Measurements from ENCODE around the gene TPK1.

TPK1 gene

GRCh38 chr7:144483189-144483588, 352.7 kb downstream of the TPK1 start:
- Histone ChIP-seq H3K36me3 (ENCODE audit: control insufficient read depth in 1 of 2, insufficient read depth in 2 of 2, low read length in 2 of 2) (no peaks in the 10 kb centered on the region), H3K27ac (ENCODE audit: low read depth, low read length) (no peak overlapping the region), H3K4me3 (ENCODE audit: low read depth in 1 of 2, low read length in 2 of 2) (no peak overlapping the region), H3K9me3 (ENCODE audit: control insufficient read depth in 1 of 2, low read length in 2 of 2) (peaks cover 0 to 2% of the 10 kb centered on the region in 2 donors), H3K4me1 (ENCODE audit: control insufficient read depth in 1 of 2, insufficient read depth in 2 of 2, low read length in 2 of 2) (no peaks in the 10 kb centered on the region), H3K9ac (ENCODE audit: low read depth in 1 of 2, low read length in 2 of 2) (no peak overlapping the region), H3K27me3 (ENCODE audit: control insufficient read depth in 1 of 2, insufficient read depth in 2 of 2, low read length in 2 of 2) (no peaks in the 10 kb centered on the region)

GRCh38 chr7:144481833-144482232, 354.0 kb downstream of the TPK1 start:
- Histone ChIP-seq H3K4me1 (ENCODE audit: control insufficient read depth in 1 of 2, insufficient read depth in 2 of 2, low read length in 2 of 2) (no peaks in the 10 kb centered on the region), H3K27ac (ENCODE audit: low read depth, low read length) (no peak overlapping the region), H3K27me3 (ENCODE audit: control insufficient read depth in 1 of 2, insufficient read depth in 2 of 2, low read length in 2 of 2) (no peaks in the 10 kb centered on the region), H3K9ac (ENCODE audit: low read depth in 1 of 2, low read length in 2 of 2) (no peak overlapping the region), H3K36me3 (ENCODE audit: control insufficient read depth in 1 of 2, insufficient read depth in 2 of 2, low read length in 2 of 2) (no peaks in the 10 kb centered on the region), H3K4me3 (ENCODE audit: low read depth in 1 of 2, low read length in 2 of 2) (no peak overlapping the region), H3K9me3 (ENCODE audit: control insufficient read depth in 1 of 2, low read length in 2 of 2) (peaks cover 0 to 2% of the 10 kb centered on the region in 2 donors)

GRCh38 chr7:144477348-144477747, 358.5 kb downstream of the TPK1 start:
- Histone ChIP-seq H3K27me3 (ENCODE audit: control insufficient read depth in 1 of 2, insufficient read depth in 2 of 2, low read length in 2 of 2) (no peaks in the 10 kb centered on the region), H3K9ac (ENCODE audit: low read depth in 1 of 2, low read length in 2 of 2) (no peak overlapping the region), H3K36me3 (ENCODE audit: control insufficient read depth in 1 of 2, insufficient read depth in 2 of 2, low read length in 2 of 2) (no peaks in the 10 kb centered on the region), H3K4me3 (ENCODE audit: low read depth in 1 of 2, low read length in 2 of 2) (no peak overlapping the region), H3K27ac (ENCODE audit: low read depth, low read length) (no peak overlapping the region), H3K9me3 (ENCODE audit: control insufficient read depth in 1 of 2, low read length in 2 of 2) (no peaks in the 10 kb centered on the region), H3K4me1 (ENCODE audit: control insufficient read depth in 1 of 2, insufficient read depth in 2 of 2, low read length in 2 of 2) (no peaks in the 10 kb centered on the region)

- Histone ChIP-seq H3K4me1 (ENCODE audit: control insufficient read depth in 1 of 2, insufficient read depth in 2 of 2, low read length in 2 of 2) (peaks cover 0 to 3% of the 10 kb centered on the region in 2 donors), H3K27ac (ENCODE audit: low read depth, low read length) (no peak overlapping the region), H3K27me3 (ENCODE audit: control insufficient read depth in 1 of 2, insufficient read depth in 2 of 2, low read length in 2 of 2) (no peaks in the 10 kb centered on the region), H3K9ac (ENCODE audit: low read depth in 1 of 2, low read length in 2 of 2) (no peak overlapping the region), H3K4me3 (ENCODE audit: low read depth in 1 of 2, low read length in 2 of 2) (no peak overlapping the region), H3K36me3 (ENCODE audit: control insufficient read depth in 1 of 2, insufficient read depth in 2 of 2, low read length in 2 of 2) (no peaks in the 10 kb centered on the region), H3K9me3 (ENCODE audit: control insufficient read depth in 1 of 2, low read length in 2 of 2) (no peaks in the 10 kb centered on the region)
Measured at GRCh38 chr7:144474800-144475615, 360.8 kb downstream of the TPK1 start.

GRCh38 chr7:144474363-144474762, 361.5 kb downstream of the TPK1 start:
- H3K27me3 ChIP-seq (ENCODE audit: control insufficient read depth in 1 of 2, insufficient read depth in 2 of 2, low read length in 2 of 2), result no peaks in the 10 kb centered on the region
- H3K4me3 ChIP-seq (ENCODE audit: low read depth in 1 of 2, low read length in 2 of 2), result no peak overlapping the region
- no peak overlapping the region for H3K27ac ChIP-seq (ENCODE audit: low read depth, low read length)
- peaks cover 0 to 3% of the 10 kb centered on the region in 2 donors for H3K4me1 ChIP-seq (ENCODE audit: control insufficient read depth in 1 of 2, insufficient read depth in 2 of 2, low read length in 2 of 2)
- no peaks in the 10 kb centered on the region for H3K36me3 ChIP-seq (ENCODE audit: control insufficient read depth in 1 of 2, insufficient read depth in 2 of 2, low read length in 2 of 2)
- no peak overlapping the region for H3K9ac ChIP-seq (ENCODE audit: low read depth in 1 of 2, low read length in 2 of 2)
- H3K9me3 ChIP-seq (ENCODE audit: control insufficient read depth in 1 of 2, low read length in 2 of 2), result no peaks in the 10 kb centered on the region

GRCh38 chr7:144473908-144474307, 361.9 kb downstream of the TPK1 start:
- H3K36me3 ChIP-seq (ENCODE audit: control insufficient read depth in 1 of 2, insufficient read depth in 2 of 2, low read length in 2 of 2), result no peaks in the 10 kb centered on the region
- H3K27me3 ChIP-seq (ENCODE audit: control insufficient read depth in 1 of 2, insufficient read depth in 2 of 2, low read length in 2 of 2), result no peaks in the 10 kb centered on the region
- H3K9ac ChIP-seq (ENCODE audit: low read depth in 1 of 2, low read length in 2 of 2), result no peak overlapping the region
- H3K27ac ChIP-seq (ENCODE audit: low read depth, low read length), result no peak overlapping the region
- no peak overlapping the region for H3K4me3 ChIP-seq (ENCODE audit: low read depth in 1 of 2, low read length in 2 of 2)
- peaks cover 0 to 3% of the 10 kb centered on the region in 2 donors for H3K4me1 ChIP-seq (ENCODE audit: control insufficient read depth in 1 of 2, insufficient read depth in 2 of 2, low read length in 2 of 2)
- no peaks in the 10 kb centered on the region for H3K9me3 ChIP-seq (ENCODE audit: control insufficient read depth in 1 of 2, low read length in 2 of 2)

- no peak overlapping the region for H3K27ac ChIP-seq (ENCODE audit: low read depth, low read length)
- H3K27me3 ChIP-seq (ENCODE audit: control insufficient read depth in 1 of 2, insufficient read depth in 2 of 2, low read length in 2 of 2), result no peaks in the 10 kb centered on the region
- no peak overlapping the region for H3K9ac ChIP-seq (ENCODE audit: low read depth in 1 of 2, low read length in 2 of 2)
- no peak overlapping the region for H3K4me3 ChIP-seq (ENCODE audit: low read depth in 1 of 2, low read length in 2 of 2)
- H3K4me1 ChIP-seq (ENCODE audit: control insufficient read depth in 1 of 2, insufficient read depth in 2 of 2, low read length in 2 of 2), result peaks cover 0 to 3% of the 10 kb centered on the region in 2 donors
- no peaks in the 10 kb centered on the region for H3K9me3 ChIP-seq (ENCODE audit: control insufficient read depth in 1 of 2, low read length in 2 of 2)
- H3K36me3 ChIP-seq (ENCODE audit: control insufficient read depth in 1 of 2, insufficient read depth in 2 of 2, low read length in 2 of 2), result no peaks in the 10 kb centered on the region
Measured at GRCh38 chr7:144470078-144470477, 365.8 kb downstream of the TPK1 start.

- peaks cover 0 to 3% of the 10 kb centered on the region in 2 donors for H3K4me1 ChIP-seq (ENCODE audit: control insufficient read depth in 1 of 2, insufficient read depth in 2 of 2, low read length in 2 of 2)
- H3K9ac ChIP-seq (ENCODE audit: low read depth in 1 of 2, low read length in 2 of 2), result no peak overlapping the region
- H3K36me3 ChIP-seq (ENCODE audit: control insufficient read depth in 1 of 2, insufficient read depth in 2 of 2, low read length in 2 of 2), result no peaks in the 10 kb centered on the region
- H3K27me3 ChIP-seq (ENCODE audit: control insufficient read depth in 1 of 2, insufficient read depth in 2 of 2, low read length in 2 of 2), result no peaks in the 10 kb centered on the region
- no peak overlapping the region for H3K4me3 ChIP-seq (ENCODE audit: low read depth in 1 of 2, low read length in 2 of 2)
- no peak overlapping the region for H3K27ac ChIP-seq (ENCODE audit: low read depth, low read length)
- H3K9me3 ChIP-seq (ENCODE audit: control insufficient read depth in 1 of 2, low read length in 2 of 2), result peaks cover 0 to 4% of the 10 kb centered on the region in 2 donors
Measured at GRCh38 chr7:144468990-144469732, 366.7 kb downstream of the TPK1 start.

- H3K36me3 ChIP-seq (ENCODE audit: control insufficient read depth in 1 of 2, insufficient read depth in 2 of 2, low read length in 2 of 2), result no peaks in the 10 kb centered on the region
- H3K27me3 ChIP-seq (ENCODE audit: control insufficient read depth in 1 of 2, insufficient read depth in 2 of 2, low read length in 2 of 2), result no peaks in the 10 kb centered on the region
- no peak overlapping the region for H3K27ac ChIP-seq (ENCODE audit: low read depth, low read length)
- H3K4me1 ChIP-seq (ENCODE audit: control insufficient read depth in 1 of 2, insufficient read depth in 2 of 2, low read length in 2 of 2), result no peaks in the 10 kb centered on the region
- no peak overlapping the region for H3K4me3 ChIP-seq (ENCODE audit: low read depth in 1 of 2, low read length in 2 of 2)
- H3K9me3 ChIP-seq (ENCODE audit: control insufficient read depth in 1 of 2, low read length in 2 of 2), result peaks cover 8 to 12% of the 10 kb centered on the region in 2 donors
- H3K9ac ChIP-seq (ENCODE audit: low read depth in 1 of 2, low read length in 2 of 2), result no peak overlapping the region
Measured at GRCh38 chr7:144459635-144460034, 376.2 kb downstream of the TPK1 start.

GRCh38 chr7:144455040-144455404, 380.8 kb downstream of the TPK1 start:
- Histone ChIP-seq H3K36me3 (ENCODE audit: control insufficient read depth in 1 of 2, insufficient read depth in 2 of 2, low read length in 2 of 2) (no peaks in the 10 kb centered on the region), H3K27ac (ENCODE audit: low read depth, low read length) (no peak overlapping the region), H3K9ac (ENCODE audit: low read depth in 1 of 2, low read length in 2 of 2) (no peak overlapping the region), H3K4me3 (ENCODE audit: low read depth in 1 of 2, low read length in 2 of 2) (no peak overlapping the region), H3K4me1 (ENCODE audit: control insufficient read depth in 1 of 2, insufficient read depth in 2 of 2, low read length in 2 of 2) (no peaks in the 10 kb centered on the region), H3K9me3 (ENCODE audit: control insufficient read depth in 1 of 2, low read length in 2 of 2) (no peaks in the 10 kb centered on the region), H3K27me3 (ENCODE audit: control insufficient read depth in 1 of 2, insufficient read depth in 2 of 2, low read length in 2 of 2) (no peaks in the 10 kb centered on the region)

Measured in duodenal mucosa (tissue), 2 donors.